Activated CD8-positive, alpha-beta memory T cell treated with anti-CD3 and anti-CD28 coated beads, Interleukin-2, amount 50 U/mL, for 48 hours (primary cell): ENCODE data around the gene ZNF683.
A peak's percentile ranks its signal among the peaks of the same experiment; 100 is the strongest.

Experiments
- DNase-seq: peaks from one replicate; pipeline ENCODE4 v3.0.0-alpha.2; 2020

Gene ZNF683

GRCh38 chr1:26357121-26357602 is 15.4 kb downstream of the ZNF683 start:
- no peak for DNase-seq

GRCh38 chr1:26356106-26356505 is 16.4 kb downstream of the ZNF683 start:
- no peak for DNase-seq

GRCh38 chr1:26354972-26355371 is 17.6 kb downstream of the ZNF683 start:
- DNase-seq = no peak

GRCh38 chr1:26353976-26354820 is 18.4 kb downstream of the ZNF683 start, which contains the start of gene CRYBG2:
Gene CRYBG2, minus strand, starts transcription at chr1:26354130. Its CDS starts 7,473 bp downstream, at chr1:26346657.
- no peak for DNase-seq

DNA sequence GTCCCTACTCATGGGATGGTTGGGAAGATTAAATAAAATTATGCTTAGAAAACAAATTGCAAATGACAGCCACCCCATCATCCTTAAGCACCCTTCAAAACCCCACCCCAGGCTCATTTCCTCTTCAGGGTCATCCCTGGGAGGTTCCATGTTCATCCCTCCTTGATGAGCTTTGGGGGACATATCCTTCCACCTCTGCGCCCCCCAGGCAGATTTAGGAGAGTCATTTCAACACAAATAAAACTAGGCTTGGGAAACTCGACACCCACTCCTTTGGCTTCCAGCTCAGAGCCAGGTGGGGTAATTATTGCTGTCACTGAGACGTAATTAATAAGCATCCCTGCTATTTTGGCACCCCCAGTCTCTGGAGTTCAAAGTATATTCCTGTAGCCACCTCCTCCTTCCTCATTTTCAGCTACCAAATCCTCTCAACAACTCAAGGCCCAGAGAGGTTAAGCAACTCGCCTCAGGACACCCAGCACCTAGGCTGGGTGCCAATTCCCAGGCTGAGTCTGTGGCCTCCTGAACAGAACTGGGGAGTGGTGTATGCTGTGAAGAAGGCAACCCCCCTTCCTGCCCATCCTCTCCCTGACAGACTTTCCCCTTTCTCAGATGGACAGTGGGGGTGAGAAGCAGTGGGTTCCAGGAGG is 19.2 kb downstream of the ZNF683 start:
- DNase-seq = no peak

DNA sequence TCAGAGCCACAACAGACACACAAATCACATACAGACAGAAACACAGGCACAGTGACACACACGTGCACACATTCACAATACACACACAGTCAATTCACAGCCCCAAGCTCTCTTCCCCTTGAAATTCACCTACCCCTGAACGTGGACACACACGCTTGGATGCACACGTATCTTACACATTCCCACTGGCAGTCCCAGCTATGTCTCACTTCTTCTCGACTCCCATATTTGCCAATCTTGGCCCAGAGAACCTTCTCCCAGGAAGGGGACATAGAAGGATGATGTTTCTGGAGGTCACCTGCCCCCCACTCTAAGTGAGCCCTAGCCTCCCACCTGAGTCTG is 20.2 kb downstream of the ZNF683 start:
- DNase-seq = no peak

DNA sequence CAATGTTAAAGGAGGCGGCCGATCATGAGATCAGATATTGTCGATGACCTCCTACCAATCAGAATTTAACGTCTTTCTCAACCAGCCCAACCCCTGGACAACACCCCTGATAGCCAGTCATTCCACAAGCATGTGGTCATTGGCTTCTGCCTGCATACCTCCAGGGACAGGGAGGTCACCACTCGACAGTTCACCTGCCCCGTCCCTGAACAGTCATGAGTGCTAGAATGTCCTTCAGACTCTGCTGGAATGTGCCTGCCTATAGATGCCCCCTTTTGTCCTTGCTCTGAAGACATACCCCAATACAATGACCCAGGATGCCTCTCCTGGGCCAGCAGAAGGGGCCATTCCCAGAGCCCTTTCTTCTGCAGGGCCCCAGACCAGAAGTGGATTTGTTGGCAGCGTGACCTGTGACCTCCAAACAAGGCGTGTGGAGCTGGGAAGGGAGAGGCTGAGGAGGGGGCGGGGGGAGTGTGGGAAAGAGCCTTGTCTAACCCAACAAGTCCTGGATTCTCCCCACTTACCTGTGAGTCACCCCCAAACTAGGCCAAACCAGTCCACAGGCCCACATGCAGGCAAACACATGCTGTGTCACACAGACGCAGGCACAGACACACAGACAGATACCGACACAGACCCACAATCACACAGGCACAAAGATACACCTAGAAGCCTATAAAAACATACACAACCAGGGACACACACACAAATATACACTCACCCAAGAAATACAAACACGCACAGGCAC is 20.8 kb downstream of the ZNF683 start:
- DNase-seq = no peak

DNA sequence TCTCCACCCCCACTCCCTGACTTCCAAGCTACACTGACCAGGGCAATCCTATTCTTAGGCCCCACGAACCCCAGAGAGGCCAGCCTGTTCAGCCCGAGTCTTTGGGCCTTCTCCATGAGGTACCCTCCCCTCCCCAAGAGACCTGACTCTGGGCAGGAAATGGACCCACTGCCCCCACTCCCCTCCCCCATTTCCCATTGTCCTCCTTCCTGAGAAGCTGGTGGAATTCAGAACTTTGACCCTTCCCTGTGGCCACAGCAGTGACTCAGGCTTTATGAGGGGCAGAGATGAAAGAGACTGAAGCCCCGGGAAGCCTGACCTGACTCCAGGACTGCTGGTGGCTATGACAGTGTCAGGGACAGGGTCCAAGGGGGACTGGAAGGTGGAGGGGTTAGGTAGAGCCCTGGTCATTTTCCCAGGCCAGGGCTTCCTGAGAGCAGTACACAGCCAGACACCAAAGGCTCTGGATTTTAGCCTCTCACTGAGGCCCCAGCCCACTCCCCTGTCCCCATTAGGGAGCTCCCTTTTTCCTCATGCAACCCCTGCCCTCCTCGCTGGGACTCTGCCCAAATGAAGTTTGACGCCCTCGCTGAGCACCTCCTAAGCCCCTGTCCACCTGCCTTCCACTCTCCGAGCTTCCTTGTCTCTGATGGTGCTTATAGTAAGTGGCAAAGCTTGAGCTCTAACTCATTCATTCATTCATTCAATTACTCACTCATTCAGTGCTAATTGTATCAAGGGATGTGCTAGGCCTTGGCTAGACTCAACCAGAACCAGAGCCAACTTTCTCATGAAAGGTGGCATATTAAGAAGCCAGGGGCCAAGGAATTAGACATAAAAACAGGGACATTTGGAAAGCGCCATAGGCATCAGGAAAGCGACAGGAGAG is 21.6 kb downstream of the ZNF683 start:
- no peak for DNase-seq

- DNase-seq = no peak
Observed at GRCh38 chr1:26350343-26350700, 22.2 kb downstream of the ZNF683 start.

GRCh38 chr1:26349877-26350244 is 22.7 kb downstream of the ZNF683 start:
- DNase-seq = no peak

GRCh38 chr1:26349188-26349876 is 23.2 kb downstream of the ZNF683 start:
- no peak for DNase-seq

DNA sequence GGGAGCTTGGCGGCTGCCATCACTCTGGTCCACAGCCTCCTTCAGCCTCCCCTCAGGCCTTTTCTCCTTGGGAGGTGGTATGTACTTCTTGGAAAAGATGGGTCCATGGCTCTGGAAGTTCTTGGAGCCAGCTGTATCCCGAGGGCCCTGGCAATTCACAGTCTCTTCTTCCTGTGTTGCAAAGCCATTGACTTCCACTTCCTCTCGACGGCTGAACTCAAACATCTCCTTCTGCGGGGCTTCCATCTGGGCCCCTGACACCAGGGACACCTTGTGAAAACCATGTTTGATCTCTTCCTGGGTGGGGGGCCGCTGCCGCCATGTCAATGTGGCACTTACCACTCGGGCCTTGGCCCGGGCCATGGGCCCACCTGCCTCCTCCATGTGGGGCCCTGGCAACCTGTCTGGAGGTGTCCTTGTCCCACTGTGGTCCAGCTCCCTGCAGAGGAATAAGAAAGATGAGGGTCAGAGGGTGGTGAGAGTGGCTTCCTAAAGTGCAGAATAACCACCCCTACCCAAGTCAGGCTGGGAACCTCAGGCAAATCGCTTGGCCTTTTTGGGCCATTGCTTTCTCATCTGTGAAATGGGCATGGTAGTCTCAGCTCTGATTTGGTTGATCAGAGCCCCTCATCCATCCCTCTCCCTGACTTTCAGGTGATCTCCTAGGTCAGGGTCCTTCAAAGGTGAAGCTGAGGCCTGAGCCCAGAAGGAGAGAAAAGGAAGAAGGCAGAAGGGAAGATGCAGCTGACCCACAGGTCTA is 26.1 kb downstream of the ZNF683 start:
- no peak for DNase-seq

DNA sequence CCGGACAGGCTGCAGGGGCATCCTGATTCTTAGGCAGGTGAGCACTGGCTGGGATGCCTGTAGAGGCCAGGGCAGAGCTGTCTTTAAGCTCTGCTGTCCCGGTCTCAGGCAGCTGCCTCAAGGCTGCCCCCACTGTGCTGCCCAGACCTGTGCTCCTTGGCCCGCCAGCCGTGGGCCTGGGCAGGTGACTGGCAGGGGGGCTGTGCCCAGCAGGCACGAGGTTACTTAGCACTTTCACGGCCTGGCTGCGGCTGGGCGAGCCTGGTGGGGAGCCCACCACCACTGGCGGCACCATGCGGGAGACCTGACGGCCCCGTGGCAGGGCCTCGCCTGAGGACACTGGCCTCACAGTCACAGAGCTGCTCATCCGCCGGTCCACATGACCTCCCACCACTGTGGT is 26.8 kb downstream of the ZNF683 start:
- no peak for DNase-seq

DNA sequence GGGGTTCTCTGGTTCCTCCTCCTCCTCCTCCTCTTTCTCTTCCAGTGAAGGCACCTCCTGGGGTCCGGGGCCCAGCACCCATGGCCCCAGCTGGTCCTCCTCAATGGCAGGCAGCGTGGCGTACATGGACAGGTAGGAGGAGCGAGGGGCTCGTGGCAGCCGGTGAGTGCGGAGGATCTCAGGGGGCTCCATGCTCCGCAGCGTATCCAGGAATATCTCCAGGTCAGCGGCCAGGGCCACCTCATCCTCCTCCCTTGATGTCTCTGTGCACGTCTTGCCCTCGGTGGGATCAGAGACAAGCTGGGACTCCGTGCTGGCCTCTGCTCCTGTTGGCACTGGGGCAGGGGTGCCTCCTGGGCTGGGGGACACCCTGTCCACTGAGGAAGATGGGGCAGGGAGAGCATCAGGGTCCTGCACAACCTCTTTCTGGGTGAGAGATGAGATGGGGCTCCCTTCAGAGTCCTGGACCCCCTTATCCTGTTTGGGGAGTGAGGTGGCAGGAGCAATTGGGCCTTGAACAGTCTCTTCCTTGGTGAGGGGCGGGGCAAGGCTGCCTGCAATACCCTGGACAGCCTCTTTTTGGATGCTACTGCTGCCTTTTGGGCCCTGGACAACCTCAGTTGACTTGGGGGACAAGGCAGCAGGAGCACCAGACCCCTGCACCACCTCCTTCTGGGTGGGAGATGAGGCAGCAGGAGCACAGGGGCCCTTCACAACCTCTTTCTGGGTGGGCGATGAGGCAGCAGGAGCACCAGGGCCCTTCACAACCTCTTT is 28.2 kb downstream of the ZNF683 start:
- DNase-seq = no peak

GRCh38 chr1:26340047-26340481 is 32.5 kb downstream of the ZNF683 start:
- DNase-seq = no peak

DNA sequence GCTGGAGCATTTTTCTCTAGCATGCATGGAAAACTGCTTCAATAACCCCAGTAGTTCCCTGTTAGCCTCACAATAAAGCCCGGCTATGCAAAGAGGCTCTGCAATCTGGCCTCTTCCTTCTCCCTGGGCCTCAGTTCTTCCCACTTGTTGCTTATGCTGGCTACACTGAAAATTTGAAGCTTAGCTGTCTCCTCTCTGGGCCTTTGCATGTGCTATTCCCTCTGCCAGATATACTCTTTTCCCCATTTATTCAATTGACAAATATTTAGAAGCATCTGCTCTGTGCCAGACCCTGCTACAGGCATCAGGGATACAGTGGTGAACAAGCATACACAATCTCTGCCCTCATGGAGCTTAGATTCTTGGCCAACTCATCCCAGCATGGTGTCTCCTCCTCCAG is 33.9 kb downstream of the ZNF683 start:
- no peak for DNase-seq

- DNase-seq = no peak
Observed at GRCh38 chr1:26337625-26338024, 34.9 kb downstream of the ZNF683 start.

DNA sequence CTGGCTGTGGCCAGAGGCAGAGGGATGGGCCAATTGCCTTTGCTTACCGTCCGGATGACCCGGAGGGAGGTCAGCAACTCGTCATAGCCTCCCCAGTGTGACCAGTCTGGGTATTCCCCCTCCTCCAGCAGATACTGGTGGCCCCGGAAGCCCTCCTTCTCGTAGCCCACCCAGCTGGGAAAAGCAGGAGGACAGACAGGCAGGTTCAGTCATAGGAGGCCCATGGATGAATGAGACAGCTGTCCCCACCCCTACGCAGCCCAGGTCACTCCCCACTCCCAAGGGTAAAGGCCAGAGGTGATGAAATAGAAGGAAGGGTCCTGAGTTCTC is 35.4 kb downstream of the ZNF683 start:
- no peak for DNase-seq

DNA sequence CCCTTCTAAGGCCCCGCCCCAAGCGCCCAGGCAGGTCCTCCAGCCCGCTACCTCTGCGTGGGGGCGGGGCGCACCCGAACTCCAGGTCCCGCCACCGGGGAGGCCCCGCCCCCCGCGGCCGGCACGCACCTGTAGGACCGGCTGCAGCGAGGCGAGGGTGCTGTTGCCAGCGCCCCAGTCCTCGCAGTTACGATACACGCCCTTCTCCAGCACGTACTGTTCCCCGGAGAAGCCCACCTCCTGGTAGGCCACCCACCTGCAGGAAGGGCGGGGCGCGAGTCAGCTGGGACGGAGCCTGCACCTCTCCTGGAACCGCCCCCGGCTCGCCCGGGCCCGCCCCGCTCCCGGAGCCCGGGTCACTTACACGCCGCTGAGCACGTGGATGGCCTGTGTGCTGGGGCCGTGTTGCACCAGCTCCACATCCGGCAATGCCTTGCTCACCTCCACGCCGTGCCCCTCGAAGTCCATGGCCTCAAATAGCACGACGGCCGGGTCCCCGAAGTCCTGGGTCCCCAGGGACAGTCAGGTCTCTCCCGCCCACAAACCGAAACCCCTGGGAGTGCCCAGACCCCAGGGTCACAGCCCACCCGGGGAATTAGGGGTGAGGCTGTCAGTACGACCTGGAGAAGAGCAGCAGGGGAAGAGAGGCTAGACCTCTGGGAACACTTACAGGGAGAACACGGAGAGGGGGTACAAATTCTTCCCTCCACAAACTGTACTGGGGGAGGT is 35.9 kb downstream of the ZNF683 start:
- peak; percentile 90 for DNase-seq
